GM12878 (cell line): ENCODE results near the gene BCCIP. TPM values are rescaled to one million over a fixed set of nuclear protein-coding genes. Genes with fewer than 3 reads are reported as not detected.
A peak's percentile ranks its signal among the peaks of the same experiment; 100 is the strongest.

Source experiments
- ATAC-seq: fragments of 200-7000 bp; cut with Tn5 transposase; 3 replicates; pipeline ENCODE4 v1.9.1; 2020; ENCODE audit warnings: mild to moderate bottlenecking, moderate library complexity
- BruUV-seq: library from RNA; stranded (reverse); fragments of 400-500 nt; replicated peaks from 2 replicates; lab custom pipeline; 2021; lab: Mats Ljungman, UMichigan
- CTCF ChIA-PET: fragments of 300-600 bp; sonication (Branson Sonifier 250); formaldehyde crosslinking; extraction: SDS; loops from one replicate; lab custom pipeline; 2021; ENCODE audit warnings: inconsistent platforms; lab: Yijun Ruan, JAX
- POLR2A ChIA-PET: fragments of 350-600 bp; formaldehyde crosslinking; extraction: SDS; loops from one replicate; lab custom pipeline; 2021; ENCODE audit warnings: inconsistent platforms; lab: Charles Lee
- RAD21 ChIA-PET: fragments of 300-600 bp; sonication (Branson Sonifier 250); formaldehyde crosslinking; loops from one replicate; lab custom pipeline; 2023; ENCODE audit warnings: antibody characterized with exemption; ENCODE audit not compliant: unreplicated experiment; lab: Charles Lee
- SMC1A ChIA-PET: fragments of 300-600 bp; sonication (Branson Sonifier 250); formaldehyde crosslinking; loops from one replicate; lab custom pipeline; 2023; ENCODE audit not compliant: unreplicated experiment, uncharacterized antibody; lab: Charles Lee
- DNase-seq: peaks from one replicate; pipeline ENCODE4 v3.0.0-alpha.2; 2011; ENCODE audit warnings: low read depth, low spot score
- FAIRE-seq: peaks from 3 replicates; lab custom pipeline; 2011; peaks lifted over from hg19 to GRCh38; lab: Jason Lieb, UNC
- H2AFZ ChIP-seq: 2 replicates; pipeline ENCODE4 v1.6.0; 2011; ENCODE audit warnings: low read depth, low read length, control low read depth; ENCODE audit not compliant: control insufficient read depth
- H3K27ac ChIP-seq: 2 replicates; pipeline ENCODE4 v1.5.1; 2011; ENCODE audit warnings: control low read depth; ENCODE audit not compliant: control insufficient read depth, insufficient read depth
- H3K27me3 ChIP-seq, 2 experiments: replicated peaks in 1 of 2; 2 replicates each; pipeline versions ENCODE4 v1.6.0 to v1.6.1; 2011; ENCODE audit warnings: low read length in 1 of 2; ENCODE audit not compliant: control insufficient read depth in 2 of 2, insufficient read depth in 2 of 2
- H3K36me3 ChIP-seq, 2 experiments: 2 replicates each; pipeline ENCODE4 v1.5.1; 2011; ENCODE audit warnings: low read length in 1 of 2; ENCODE audit not compliant: control insufficient read depth in 2 of 2, insufficient read depth in 2 of 2
- H3K4me1 ChIP-seq: 2 replicates; pipeline ENCODE4 v1.6.1; 2011; ENCODE audit warnings: mild to moderate bottlenecking, low read length, moderate library complexity, mixed read lengths; ENCODE audit not compliant: control insufficient read depth, insufficient read depth
- H3K4me2 ChIP-seq: 2 replicates; pipeline ENCODE4 v1.6.0; 2011; ENCODE audit warnings: control low read depth; ENCODE audit not compliant: control insufficient read depth, insufficient read depth
- H3K4me3 ChIP-seq: fragments of 200-600 bp; sonication (generic); 2 replicates; pipeline ENCODE4 v1.5.1; 2016
- H3K79me2 ChIP-seq: 2 replicates; pipeline ENCODE4 v1.6.0; 2011; ENCODE audit warnings: low read length; ENCODE audit not compliant: control insufficient read depth, insufficient read depth
- H3K9ac ChIP-seq: 2 replicates; pipeline ENCODE4 v1.8.0; 2011; ENCODE audit warnings: low read length, control low read depth, mixed read lengths; ENCODE audit not compliant: control insufficient read depth, insufficient read depth
- H3K9me3 ChIP-seq: replicated peaks from 3 replicates; pipeline ENCODE4 v1.5.1; 2011; ENCODE audit warnings: mild to moderate bottlenecking, low read length; ENCODE audit not compliant: control insufficient read depth, insufficient read depth
- H4K20me1 ChIP-seq: 2 replicates; pipeline ENCODE4 v1.6.0; 2011; ENCODE audit not compliant: control insufficient read depth, insufficient read depth
- CBX5 ChIP-seq: sonication (generic); IDR thresholded peaks from 2 replicates; pipeline ENCODE4 v1.6.1; 2016; ENCODE audit warnings: low read depth, moderate library complexity, mild to moderate bottlenecking, inconsistent platforms
- CHD2 ChIP-seq: IDR thresholded peaks from 2 replicates; pipeline ENCODE4 v1.6.1; 2011; ENCODE audit warnings: low read depth, low read length, improper control_type of control experiment, borderline replicate concordance
- CTCF ChIP-seq, 3 experiments: IDR thresholded peaks in 2 of 3; conservative IDR thresholded peaks in 1 of 3; 2 replicates each; pipeline ENCODE4 v1.5.1; 2011; ENCODE audit warnings: low read depth in 3 of 3, low read length in 3 of 3, mild to moderate bottlenecking in 3 of 3, control low read depth in 2 of 3, moderate library complexity in 2 of 3, inconsistent platforms in 1 of 3, mixed read lengths in 1 of 3; ENCODE audit not compliant: control insufficient read depth in 2 of 3, insufficient read depth in 1 of 3; ENCODE audit errors: extremely low read depth in 1 of 3
- E4F1 ChIP-seq: fragments of 450-650 bp; IDR thresholded peaks from 2 replicates; pipeline ENCODE4 v1.6.1; 2018; ENCODE audit warnings: borderline replicate concordance, mild to moderate bottlenecking; ENCODE audit not compliant: partially characterized antibody
- EZH2 ChIP-seq: IDR thresholded peaks from 2 replicates; pipeline ENCODE4 v1.6.1; 2012; ENCODE audit warnings: low read depth, mild to moderate bottlenecking, control low read depth, inconsistent platforms, low read length, borderline replicate concordance; ENCODE audit not compliant: control insufficient read depth
- FOXM1 ChIP-seq: IDR thresholded peaks from 2 replicates; pipeline ENCODE4 v1.6.1; 2012; ENCODE audit warnings: low read depth, mild to moderate bottlenecking, inconsistent platforms, low read length, moderate library complexity
- HDGF ChIP-seq: fragments of 450-650 bp; IDR thresholded peaks from 2 replicates; pipeline ENCODE4 v1.6.1; 2016; ENCODE audit warnings: antibody characterized with exemption
- JUNB ChIP-seq: IDR thresholded peaks from 2 replicates; pipeline ENCODE4 v1.6.1; 2016; ENCODE audit warnings: antibody characterized with exemption, mild to moderate bottlenecking
- MEF2B ChIP-seq: fragments of 450-650 bp; IDR thresholded peaks from 2 replicates; pipeline ENCODE4 v1.6.1; 2018; ENCODE audit warnings: mild to moderate bottlenecking, moderate library complexity; ENCODE audit not compliant: partially characterized antibody, poor library complexity, severe bottlenecking
- RAD21 ChIP-seq: IDR thresholded peaks from 2 replicates; pipeline ENCODE4 v1.6.1; 2011; ENCODE audit warnings: mild to moderate bottlenecking, low read depth, low read length, moderate library complexity; ENCODE audit not compliant: insufficient read depth
- RELA ChIP-seq: fragments of 450-650 bp; IDR thresholded peaks from 2 replicates; pipeline ENCODE4 v1.8.0; 2014; ENCODE audit warnings: borderline replicate concordance; ENCODE audit not compliant: partially characterized antibody
- RUNX3 ChIP-seq: IDR thresholded peaks from 2 replicates; pipeline ENCODE4 v1.6.1; 2012; ENCODE audit warnings: low read length, inconsistent platforms
- ZNF274 ChIP-seq: IDR thresholded peaks from one replicate; pipeline ENCODE4 v1.8.0; 2011; ENCODE audit not compliant: insufficient read length, insufficient read depth
- WGBS: methylation state at CpG from one replicate; pipeline ENCODE4 v1.1.6; 2016; ENCODE audit warnings: low lambda C conversion rate; ENCODE audit not compliant: insufficient replicate concordance, insufficient coverage; ENCODE audit errors: missing lambda C conversion rate; 5-methylcytosine and 5-hydroxymethylcytosine counted together
- in situ Hi-C: fragments of 300-500 bp; cut with MboI; formaldehyde crosslinking; loops from 9 replicates; pipeline ENCODE4 v1.14.3; 2018; ENCODE audit warnings: mixed read lengths
- intact Hi-C: fragments of 100-400 bp; cut with micrococcal nuclease; formaldehyde crosslinking; loops from one replicate; pipeline ENCODE4 v1.14.2; 2022; ENCODE audit not compliant: unreplicated experiment
- polyA plus RNA-seq, 11 experiments: library from polyadenylated mRNA; depleted of rRNA in 4 of 11; unstranded in 6 of 11; stranded (reverse) in 5 of 11; fragments of >200 nt; fragmentation: Nextera tagmentation in 4 of 11; fragmentation: Illumina TruSeq in 1 of 11; extraction: Ambion mirVana in 4 of 11; extraction: Trizol in 1 of 11; gene quantifications; 1 replicate in 1 of 11; 2 replicates in 10 of 11; pipeline versions ENCODE4 v1.2.1 to v1.2.3, GENCODE V29; 2011 to 2016; ENCODE audit warnings: inconsistent platforms in 2 of 11, missing spikeins in 2 of 11, low read depth in 1 of 11
- total RNA-seq, 4 experiments: library from RNA; depleted of rRNA in 3 of 4; stranded (reverse); fragments of >200 nt in 3 of 4; fragmentation: Illumina TruSeq in 1 of 4; extraction: Trizol in 1 of 4; gene quantifications; 2 replicates each; pipeline versions ENCODE4 v1.2.1 to v1.2.3, GENCODE V29; 2013 to 2021
- TF ChIP-seq, protein P1 (sequence below): IDR thresholded peaks from 2 replicates; pipeline ENCODE4 v1.6.1; 2011; ENCODE audit warnings: mild to moderate bottlenecking, low read depth, low read length, moderate library complexity; ENCODE audit not compliant: insufficient replicate concordance

Gene BCCIP
- total and polyA plus RNA-seq, 10 of the 15 experiments (the other 5 are each of a cell fraction or from before 2014, with no cell fraction given) = 61.2 to 225 (median 127) TPM

- TF ChIP-seq CHD2 (no peak), CTCF (IDR thresholded peaks at IDR 0.05 in 2 of 3, conservative IDR thresholded peaks at IDR 0.05 in 1 of 3; ENCODE audit: control insufficient read depth in 2 of 3, extremely low read depth in 1 of 3, insufficient read depth in 1 of 3, low read depth in 3 of 3, low read length in 3 of 3) (peak in 2 of 3 experiments; percentile 18 to 46; a peak in 1 of 6 replicates), RUNX3 (peak; percentile 43), CBX5 (no peak), EZH2 (no peak), HDGF (no peak)
- TF ChIP-seq, protein P1, sequence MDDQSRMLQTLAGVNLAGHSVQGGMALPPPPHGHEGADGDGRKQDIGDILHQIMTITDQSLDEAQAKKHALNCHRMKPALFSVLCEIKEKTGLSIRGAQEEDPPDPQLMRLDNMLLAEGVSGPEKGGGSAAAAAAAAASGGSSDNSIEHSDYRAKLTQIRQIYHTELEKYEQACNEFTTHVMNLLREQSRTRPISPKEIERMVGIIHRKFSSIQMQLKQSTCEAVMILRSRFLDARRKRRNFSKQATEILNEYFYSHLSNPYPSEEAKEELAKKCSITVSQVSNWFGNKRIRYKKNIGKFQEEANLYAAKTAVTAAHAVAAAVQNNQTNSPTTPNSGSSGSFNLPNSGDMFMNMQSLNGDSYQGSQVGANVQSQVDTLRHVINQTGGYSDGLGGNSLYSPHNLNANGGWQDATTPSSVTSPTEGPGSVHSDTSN = peak; percentile 64
Observed at GRCh38 chr10:125783957-125784356, 39.4 kb upstream of the BCCIP start (continued).

- ChIA-PET CTCF (interaction anchor here (1.3 kb wide), 1 partner anchor 61 kb away, joined by 3 read pairs; no protein-coding TSS in a partner anchor), RAD21 (interaction anchor here (0.9 to 3.0 kb wide), 2 partner anchors 35 to 38 kb away, joined by 3 to 10 read pairs; partner anchors contain the start of genes BCCIP and UROS), SMC1A (interaction anchor here (3.2 kb wide), 1 partner anchor 35 kb away, joined by 15 read pairs; no protein-coding TSS in a partner anchor), POLR2A (interaction anchor here (0.7 kb wide), 1 partner anchor 9 kb away, joined by 4 read pairs; no protein-coding TSS in a partner anchor)
- WGBS = 86% methylated on average over 9 of the region's 9 CpGs
- intact Hi-C loops (no loop called here), in situ Hi-C loops (no loop called here)
- Histone ChIP-seq H3K36me3 (peaks cover 0 to 3% of the 10 kb centered on the region in 2 experiments; a peak in 3 of 4 replicates), H3K27me3 (no peaks in the 10 kb centered on the region), H3K27ac (no peak overlapping the region), H3K4me3 (no peak overlapping the region), H4K20me1 (no peaks in the 10 kb centered on the region), H3K4me1 (peaks cover 10% of the 10 kb centered on the region), H3K4me2 (no peak overlapping the region), H3K9me3 (no peaks in the 10 kb centered on the region), H3K9ac (no peak overlapping the region), H2AFZ (no peak overlapping the region), H3K79me2 (no peaks in the 10 kb centered on the region)
- BruUV-seq = no TSS peak
- DNase-seq (no peak), ATAC-seq (no peak), FAIRE-seq (no peak)
- TF ChIP-seq E4F1 = no peak
- no peak for TF ChIP-seq RAD21
- TF ChIP-seq RELA = no peak
- no peak for TF ChIP-seq MEF2B
- no peak for TF ChIP-seq FOXM1
- TF ChIP-seq ZNF274 = no peak
- TF ChIP-seq JUNB = no peak
Observed at GRCh38 chr10:125785791-125786190, 37.6 kb upstream of the BCCIP start.
